ENCODE data around the gene DOCK1.

Gene DOCK1

GRCh38 chr10:127429601-127430312 is 524.5 kb downstream of the DOCK1 start:
- Mint-ChIP-seq H3K27me3 (no peaks in the 10 kb centered on the region), H3K4me3 (no peak overlapping the region), H3K4me1 (ENCODE audit: low read depth in 2 of 2) (no peaks in the 10 kb centered on the region), H3K27ac (no peak overlapping the region), H3K9me3 (no peaks in the 10 kb centered on the region), H3K36me3 (ENCODE audit: insufficient read depth) (no peaks in the 10 kb centered on the region)
- no peak for DNase-seq
- ATAC-seq (replicated peaks) = no peak

GRCh38 chr10:127431525-127431924 is 526.3 kb downstream of the DOCK1 start:
- H3K27ac Mint-ChIP-seq = no peak overlapping the region
- H3K4me3 Mint-ChIP-seq = no peak overlapping the region
- ATAC-seq (replicated peaks) (no peak), DNase-seq (no peak)
- no peaks in the 10 kb centered on the region for H3K36me3 Mint-ChIP-seq (ENCODE audit: insufficient read depth)
- H3K9me3 Mint-ChIP-seq = peaks cover 0 to 2% of the 10 kb centered on the region in 2 donors
- H3K4me1 Mint-ChIP-seq (ENCODE audit: low read depth in 2 of 2) = no peaks in the 10 kb centered on the region
- no peaks in the 10 kb centered on the region for H3K27me3 Mint-ChIP-seq

GRCh38 chr10:127434006-127434405 is 528.8 kb downstream of the DOCK1 start:
- no peak for DNase-seq
- Mint-ChIP-seq H3K4me3 (no peak overlapping the region), H3K27ac (no peak overlapping the region), H3K27me3 (no peaks in the 10 kb centered on the region), H3K4me1 (ENCODE audit: low read depth in 2 of 2) (no peaks in the 10 kb centered on the region), H3K9me3 (peaks cover 0 to 3% of the 10 kb centered on the region in 2 donors), H3K36me3 (ENCODE audit: insufficient read depth) (no peaks in the 10 kb centered on the region)
- ATAC-seq (replicated peaks) = no peak

GRCh38 chr10:127435246-127435645 is 530.0 kb downstream of the DOCK1 start:
- no peak for ATAC-seq (replicated peaks)
- Mint-ChIP-seq H3K4me3 (no peak overlapping the region), H3K9me3 (peaks cover 0 to 3% of the 10 kb centered on the region in 2 donors), H3K36me3 (ENCODE audit: insufficient read depth) (no peaks in the 10 kb centered on the region), H3K27me3 (no peaks in the 10 kb centered on the region), H3K4me1 (ENCODE audit: low read depth in 2 of 2) (no peaks in the 10 kb centered on the region), H3K27ac (no peak overlapping the region)
- DNase-seq = no peak

- DNase-seq = no peak
- H3K4me3 Mint-ChIP-seq = no peak overlapping the region
- peaks cover 0 to 13% of the 10 kb centered on the region in 2 donors for H3K27me3 Mint-ChIP-seq
- no peak for ATAC-seq (replicated peaks)
- H3K36me3 Mint-ChIP-seq (ENCODE audit: insufficient read depth) = no peaks in the 10 kb centered on the region
- H3K9me3 Mint-ChIP-seq = peaks cover 0 to 2% of the 10 kb centered on the region in 2 donors
- H3K4me1 Mint-ChIP-seq (ENCODE audit: low read depth in 2 of 2) = no peaks in the 10 kb centered on the region
- no peak overlapping the region for H3K27ac Mint-ChIP-seq
Observed at GRCh38 chr10:127440371-127440770, 535.1 kb downstream of the DOCK1 start.

- ATAC-seq (replicated peaks) (no peak), DNase-seq (no peak)
- peaks cover 0 to 2% of the 10 kb centered on the region in 2 donors for H3K9me3 Mint-ChIP-seq
- no peaks in the 10 kb centered on the region for H3K4me1 Mint-ChIP-seq (ENCODE audit: low read depth in 2 of 2)
- H3K27ac Mint-ChIP-seq = no peak overlapping the region
- no peaks in the 10 kb centered on the region for H3K36me3 Mint-ChIP-seq (ENCODE audit: insufficient read depth)
- H3K4me3 Mint-ChIP-seq = no peak overlapping the region
- peaks cover 0 to 13% of the 10 kb centered on the region in 2 donors for H3K27me3 Mint-ChIP-seq
Observed at GRCh38 chr10:127441350-127442219, 536.4 kb downstream of the DOCK1 start.

- H3K4me3 Mint-ChIP-seq = no peak overlapping the region
- DNase-seq (no peak), ATAC-seq (replicated peaks) (no peak)
- peaks cover 0 to 2% of the 10 kb centered on the region in 2 donors for H3K9me3 Mint-ChIP-seq
- peaks cover 0 to 13% of the 10 kb centered on the region in 2 donors for H3K27me3 Mint-ChIP-seq
- H3K27ac Mint-ChIP-seq = no peak overlapping the region
- no peaks in the 10 kb centered on the region for H3K36me3 Mint-ChIP-seq (ENCODE audit: insufficient read depth)
- no peaks in the 10 kb centered on the region for H3K4me1 Mint-ChIP-seq (ENCODE audit: low read depth in 2 of 2)
Observed at GRCh38 chr10:127442220-127442525, 536.9 kb downstream of the DOCK1 start.

- ATAC-seq (replicated peaks) (no peak), DNase-seq (no peak)
- Mint-ChIP-seq H3K4me3 (no peak overlapping the region), H3K9me3 (no peaks in the 10 kb centered on the region), H3K4me1 (ENCODE audit: low read depth in 2 of 2) (no peaks in the 10 kb centered on the region), H3K27ac (no peak overlapping the region), H3K36me3 (ENCODE audit: insufficient read depth) (no peaks in the 10 kb centered on the region), H3K27me3 (peaks cover 0 to 13% of the 10 kb centered on the region in 2 donors)
Observed at GRCh38 chr10:127444155-127444554, 538.9 kb downstream of the DOCK1 start.

- no peaks in the 10 kb centered on the region for H3K36me3 Mint-ChIP-seq (ENCODE audit: insufficient read depth)
- H3K4me3 Mint-ChIP-seq = no peak overlapping the region
- H3K27ac Mint-ChIP-seq = no peak overlapping the region
- ATAC-seq (replicated peaks) (no peak), DNase-seq (no peak)
- no peaks in the 10 kb centered on the region for H3K4me1 Mint-ChIP-seq (ENCODE audit: low read depth in 2 of 2)
- H3K27me3 Mint-ChIP-seq = peaks cover 0 to 13% of the 10 kb centered on the region in 2 donors
- H3K9me3 Mint-ChIP-seq = no peaks in the 10 kb centered on the region
Observed at GRCh38 chr10:127447197-127447596, 542.0 kb downstream of the DOCK1 start.

- Mint-ChIP-seq H3K27ac (no peak overlapping the region), H3K9me3 (no peaks in the 10 kb centered on the region), H3K27me3 (peaks cover 0 to 8% of the 10 kb centered on the region in 2 donors), H3K4me1 (ENCODE audit: low read depth in 2 of 2) (no peaks in the 10 kb centered on the region), H3K4me3 (no peak overlapping the region), H3K36me3 (ENCODE audit: insufficient read depth) (no peaks in the 10 kb centered on the region)
- ATAC-seq (replicated peaks) (no peak), DNase-seq (no peak)
Observed at GRCh38 chr10:127449490-127449889, 544.3 kb downstream of the DOCK1 start.

- DNase-seq (no peak), ATAC-seq (replicated peaks) (no peak)
- no peak overlapping the region for H3K27ac Mint-ChIP-seq
- H3K36me3 Mint-ChIP-seq (ENCODE audit: insufficient read depth) = no peaks in the 10 kb centered on the region
- peaks cover 0 to 1% of the 10 kb centered on the region in 2 donors for H3K9me3 Mint-ChIP-seq
- peaks cover 0 to 1% of the 10 kb centered on the region in 2 donors for H3K27me3 Mint-ChIP-seq
- H3K4me1 Mint-ChIP-seq (ENCODE audit: low read depth in 2 of 2) = no peaks in the 10 kb centered on the region
- H3K4me3 Mint-ChIP-seq = no peak overlapping the region
Observed at GRCh38 chr10:127450644-127451043, 545.4 kb downstream of the DOCK1 start.

GRCh38 chr10:127451628-127452027 is 546.4 kb downstream of the DOCK1 start:
- no peak for ATAC-seq (replicated peaks)
- Mint-ChIP-seq H3K27me3 (peaks cover 0 to 10% of the 10 kb centered on the region in 2 donors), H3K36me3 (ENCODE audit: insufficient read depth) (no peaks in the 10 kb centered on the region), H3K27ac (peak overlapping the region in 1 of 2 donors; percentile 14), H3K9me3 (peaks cover 3 to 9% of the 10 kb centered on the region in 2 donors), H3K4me3 (no peak overlapping the region), H3K4me1 (ENCODE audit: low read depth in 2 of 2) (no peaks in the 10 kb centered on the region)
- DNase-seq = no peak

GRCh38 chr10:127452568-127452967 is 547.3 kb downstream of the DOCK1 start:
- Mint-ChIP-seq H3K27ac (no peak overlapping the region), H3K27me3 (peaks cover 0 to 10% of the 10 kb centered on the region in 2 donors), H3K36me3 (ENCODE audit: insufficient read depth) (no peaks in the 10 kb centered on the region), H3K9me3 (peaks cover 3 to 9% of the 10 kb centered on the region in 2 donors), H3K4me3 (no peak overlapping the region), H3K4me1 (ENCODE audit: low read depth in 2 of 2) (no peaks in the 10 kb centered on the region)
- ATAC-seq (replicated peaks) = no peak
- DNase-seq = no peak

- Mint-ChIP-seq H3K4me1 (ENCODE audit: low read depth in 2 of 2) (peaks cover 0 to 3% of the 10 kb centered on the region in 2 donors), H3K4me3 (no peak overlapping the region), H3K9me3 (peaks cover 6 to 9% of the 10 kb centered on the region in 2 donors), H3K27ac (no peak overlapping the region), H3K27me3 (peaks cover 0 to 10% of the 10 kb centered on the region in 2 donors), H3K36me3 (ENCODE audit: insufficient read depth) (peaks cover 5% of the 10 kb centered on the region)
- no peak for ATAC-seq (replicated peaks)
- DNase-seq = no peak
Observed at GRCh38 chr10:127453706-127454105, 548.5 kb downstream of the DOCK1 start.
